ENCODE data around the gene SLC35B2.

GRCh38 chr6:44286747-44287146, 29.4 kb upstream of the SLC35B2 start:
- TF ChIP-seq RAD21 (IDR thresholded peaks at IDR 0.05; ENCODE audit: low read length) (no peak), TAF1 (IDR thresholded peaks at IDR 0.05; ENCODE audit: borderline replicate concordance, low read depth, low read length) (no peak), SIN3A (IDR thresholded peaks at IDR 0.05; ENCODE audit: borderline replicate concordance, low read depth, low read length) (no peak), YY1 (IDR thresholded peaks at IDR 0.05; ENCODE audit: low read depth) (no peak), FOXJ3 (CRISPR knock-in tag; IDR thresholded peaks at IDR 0.05) (no peak), REST (IDR thresholded peaks at IDR 0.05; ENCODE audit: low read depth, low read length) (no peak), EP300 (IDR thresholded peaks at IDR 0.05; ENCODE audit: borderline replicate concordance in 1 of 2, low read depth in 1 of 2, low read length in 1 of 2) (no peak)
- TF ChIP-seq, protein P1, sequence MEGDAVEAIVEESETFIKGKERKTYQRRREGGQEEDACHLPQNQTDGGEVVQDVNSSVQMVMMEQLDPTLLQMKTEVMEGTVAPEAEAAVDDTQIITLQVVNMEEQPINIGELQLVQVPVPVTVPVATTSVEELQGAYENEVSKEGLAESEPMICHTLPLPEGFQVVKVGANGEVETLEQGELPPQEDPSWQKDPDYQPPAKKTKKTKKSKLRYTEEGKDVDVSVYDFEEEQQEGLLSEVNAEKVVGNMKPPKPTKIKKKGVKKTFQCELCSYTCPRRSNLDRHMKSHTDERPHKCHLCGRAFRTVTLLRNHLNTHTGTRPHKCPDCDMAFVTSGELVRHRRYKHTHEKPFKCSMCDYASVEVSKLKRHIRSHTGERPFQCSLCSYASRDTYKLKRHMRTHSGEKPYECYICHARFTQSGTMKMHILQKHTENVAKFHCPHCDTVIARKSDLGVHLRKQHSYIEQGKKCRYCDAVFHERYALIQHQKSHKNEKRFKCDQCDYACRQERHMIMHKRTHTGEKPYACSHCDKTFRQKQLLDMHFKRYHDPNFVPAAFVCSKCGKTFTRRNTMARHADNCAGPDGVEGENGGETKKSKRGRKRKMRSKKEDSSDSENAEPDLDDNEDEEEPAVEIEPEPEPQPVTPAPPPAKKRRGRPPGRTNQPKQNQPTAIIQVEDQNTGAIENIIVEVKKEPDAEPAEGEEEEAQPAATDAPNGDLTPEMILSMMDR (IDR thresholded peaks at IDR 0.05) = no peak
